Right lobe of liver (tissue), 6 donors: ENCODE measurements around the gene SRD5A1. TPM values are rescaled to one million over a fixed set of nuclear protein-coding genes. Genes with fewer than 3 reads are reported as not detected.

Experiments
- ATAC-seq, 4 donors: fragments of 200-7000 bp; cut with Tn5 transposase; one replicate each; pipeline ENCODE4 v1.9.1; 2020; ENCODE audit warnings: mild to moderate bottlenecking in 4 of 4, moderate library complexity in 4 of 4
- DNase-seq, 3 donors: peaks; one replicate each; pipeline ENCODE4 v3.0.0-alpha.2; 2020
- H3K27ac ChIP-seq, 3 donors: fragments of 200-600 bp; one replicate each; pipeline ENCODE4 v1.8.0; 2022
- H3K27me3 ChIP-seq, 2 donors: fragments of 200-600 bp; one replicate each; pipeline ENCODE4 v1.8.0; 2022
- H3K36me3 ChIP-seq, 4 donors: fragments of 200-600 bp; sonication (generic) in 1 of 4; one replicate each; pipeline versions ENCODE4 v1.5.1 to v1.8.0; 2017 to 2022; ENCODE audit warnings: control low read depth in 1 of 4
- H3K4me1 ChIP-seq, 4 donors: fragments of 200-600 bp; sonication (generic) in 1 of 4; one replicate each; pipeline versions ENCODE4 v1.5.1 to v1.8.0; 2017 to 2022; ENCODE audit warnings: control low read depth in 1 of 4
- H3K4me3 ChIP-seq, 3 donors: fragments of 200-600 bp; one replicate each; pipeline ENCODE4 v1.8.0; 2022
- H3K9me3 ChIP-seq, 4 donors: fragments of 200-600 bp; sonication (generic) in 1 of 4; one replicate each; pipeline versions ENCODE4 v1.5.1 to v1.8.0; 2017 to 2022; ENCODE audit warnings: control low read depth in 1 of 4
- POLR2A ChIP-seq: fragments of 450-650 bp; IDR thresholded peaks from one replicate; pipeline ENCODE4 v1.6.1; 2017; ENCODE audit warnings: antibody characterized with exemption, mild to moderate bottlenecking
- WGBS: methylation state at CpG from one replicate; pipeline ENCODE4 v1.1.6; 2018; ENCODE audit warnings: low coverage, low lambda C conversion rate; ENCODE audit not compliant: insufficient coverage; ENCODE audit errors: missing lambda C conversion rate; 5-methylcytosine and 5-hydroxymethylcytosine counted together
- intact Hi-C, 2 donors: fragments of 100-400 bp; cut with DNase I; formaldehyde crosslinking; loops; one replicate each; pipeline versions ENCODE4 v1.11.2 to v1.14.1; 2022
- total RNA-seq, 6 experiments: library from RNA; depleted of rRNA in 2 of 6; stranded (reverse); fragments of >200 nt in 2 of 6; fragmentation: NEBNext Ultra II Directional in 3 of 6; extraction: Animal tissue kit (Norgen Biotek cat#: 25700) in 3 of 6; gene quantifications; one replicate each; pipeline versions ENCODE4 v1.1.0 to v1.2.4, GENCODE V29; 2016 to 2023
- TF ChIP-seq, protein P1 (sequence below), 4 donors: fragments of 200-600 bp in 3 of 4; fragments of 450-650 bp in 1 of 4; IDR thresholded peaks; one replicate each; pipeline versions ENCODE4 v1.5.1 to v1.8.0; 2016 to 2022; ENCODE audit warnings: antibody characterized with exemption in 4 of 4, mild to moderate bottlenecking in 2 of 4
- donor health status: DM: no; HTN: yes; CAD: no.
- donor health status: DM: no; HTN: no; CAD: no.
- donor health status: DM: no; HTN: no; CAD: no.
- donor health status: DM: no; HTN: yes; CAD: no.
- donor health status: DM: no; HTN: yes; CAD: no.

Gene SRD5A1
- total RNA-seq, 6 experiments from 2014 or later, result 13.5 to 87.6 (median 52.2) TPM

DNA sequence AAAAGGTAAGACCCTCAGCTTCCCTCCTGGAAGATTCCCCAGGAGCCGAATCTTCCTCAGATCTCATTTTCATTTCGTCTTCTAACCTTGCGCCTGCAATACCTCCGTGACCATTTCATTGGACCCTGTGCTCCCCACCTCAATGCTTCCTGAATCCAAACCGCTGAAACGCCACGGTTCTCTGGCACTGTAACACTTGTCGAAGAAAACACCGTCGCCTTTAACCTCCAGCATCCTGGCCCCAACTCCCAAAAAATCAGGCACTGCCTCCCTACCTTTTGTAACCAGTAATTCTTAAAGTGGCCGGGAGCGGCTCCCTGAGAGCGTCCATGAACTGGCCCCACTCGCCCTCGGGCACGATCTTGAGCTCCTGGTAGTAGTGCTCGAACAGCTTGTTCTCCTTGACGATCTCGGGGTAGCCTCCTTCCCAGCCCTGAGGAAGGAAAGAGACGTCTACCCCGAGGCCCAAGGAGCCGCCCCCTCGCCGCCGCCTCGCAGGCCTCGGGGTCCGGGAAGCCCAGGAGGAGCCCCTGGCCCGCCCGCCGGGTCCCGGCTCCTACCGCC is 834 bp upstream of the SRD5A1 start:
- Histone ChIP-seq H3K4me3 (peak overlapping the region; percentile 97 to 98 (median 97)), H3K4me1 (peaks cover 0 to 39% (median 13%) of the 10 kb centered on the region in 4 donors), H3K36me3 (peaks cover 0 to 38% (median 3%) of the 10 kb centered on the region in 4 donors), H3K27ac (peak overlapping the region; percentile 94 to 99 (median 96)), H3K27me3 (no peaks in the 10 kb centered on the region), H3K9me3 (no peaks in the 10 kb centered on the region)
- under 1% methylated on average over 19 of the region's 33 CpGs for WGBS
- intact Hi-C loops, result loop anchor here (10.0 kb wide), 2 partner anchors 72 to 112 kb away; no protein-coding TSS in a partner anchor
- TF ChIP-seq, protein P1, sequence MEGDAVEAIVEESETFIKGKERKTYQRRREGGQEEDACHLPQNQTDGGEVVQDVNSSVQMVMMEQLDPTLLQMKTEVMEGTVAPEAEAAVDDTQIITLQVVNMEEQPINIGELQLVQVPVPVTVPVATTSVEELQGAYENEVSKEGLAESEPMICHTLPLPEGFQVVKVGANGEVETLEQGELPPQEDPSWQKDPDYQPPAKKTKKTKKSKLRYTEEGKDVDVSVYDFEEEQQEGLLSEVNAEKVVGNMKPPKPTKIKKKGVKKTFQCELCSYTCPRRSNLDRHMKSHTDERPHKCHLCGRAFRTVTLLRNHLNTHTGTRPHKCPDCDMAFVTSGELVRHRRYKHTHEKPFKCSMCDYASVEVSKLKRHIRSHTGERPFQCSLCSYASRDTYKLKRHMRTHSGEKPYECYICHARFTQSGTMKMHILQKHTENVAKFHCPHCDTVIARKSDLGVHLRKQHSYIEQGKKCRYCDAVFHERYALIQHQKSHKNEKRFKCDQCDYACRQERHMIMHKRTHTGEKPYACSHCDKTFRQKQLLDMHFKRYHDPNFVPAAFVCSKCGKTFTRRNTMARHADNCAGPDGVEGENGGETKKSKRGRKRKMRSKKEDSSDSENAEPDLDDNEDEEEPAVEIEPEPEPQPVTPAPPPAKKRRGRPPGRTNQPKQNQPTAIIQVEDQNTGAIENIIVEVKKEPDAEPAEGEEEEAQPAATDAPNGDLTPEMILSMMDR (IDR thresholded peaks at IDR 0.05), result no peak
- TF ChIP-seq POLR2A, result no peak
- no peak for DNase-seq
- peak in 3 of 4 donors; percentile 1 to 2 (median 2) for ATAC-seq

DNA sequence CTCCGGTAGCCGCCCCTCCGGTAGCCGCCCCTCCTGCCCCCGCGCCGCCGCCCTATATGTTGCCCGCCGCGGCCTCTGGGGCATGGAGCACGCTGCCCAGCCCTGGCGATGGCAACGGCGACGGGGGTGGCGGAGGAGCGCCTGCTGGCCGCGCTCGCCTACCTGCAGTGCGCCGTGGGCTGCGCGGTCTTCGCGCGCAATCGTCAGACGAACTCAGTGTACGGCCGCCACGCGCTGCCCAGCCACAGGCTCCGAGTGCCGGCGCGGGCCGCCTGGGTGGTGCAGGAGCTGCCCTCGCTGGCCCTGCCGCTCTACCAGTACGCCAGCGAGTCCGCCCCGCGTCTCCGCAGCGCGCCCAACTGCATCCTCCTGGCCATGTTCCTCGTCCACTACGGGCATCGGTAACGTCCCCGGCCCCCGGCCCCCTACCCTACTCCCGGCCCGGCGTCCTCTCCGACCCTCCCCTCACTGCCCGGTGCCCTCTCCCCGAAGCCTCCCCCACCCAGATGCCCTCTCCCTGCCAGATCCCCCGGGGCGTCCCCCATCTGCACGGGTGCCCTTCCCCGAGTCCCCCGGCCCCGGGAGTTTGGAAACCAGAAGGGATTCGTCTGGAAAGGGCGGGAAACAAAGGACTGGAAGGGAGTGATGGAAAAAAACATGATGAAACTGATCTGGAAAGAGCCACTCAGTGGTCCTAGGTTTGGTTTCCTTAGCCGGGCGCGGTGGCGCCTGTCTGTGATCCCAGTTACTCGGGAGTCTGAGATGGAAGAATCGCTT is 417 bp downstream of the SRD5A1 start:
- intact Hi-C loops, result loop anchor here (10.0 kb wide), 2 partner anchors 71 to 111 kb away; no protein-coding TSS in a partner anchor
- WGBS, result under 1% methylated on average over 23 of the region's 75 CpGs
- Histone ChIP-seq H3K36me3 (peaks cover 0 to 27% (median 0%) of the 10 kb centered on the region in 4 donors), H3K4me1 (peaks cover 0 to 40% (median 14%) of the 10 kb centered on the region in 4 donors), H3K27ac (peak overlapping the region; percentile 94 to 99 (median 96)), H3K27me3 (no peaks in the 10 kb centered on the region), H3K4me3 (peak overlapping the region; percentile 97 to 98 (median 97)), H3K9me3 (no peaks in the 10 kb centered on the region)
- TF ChIP-seq POLR2A, result no peak
- TF ChIP-seq, protein P1 (IDR thresholded peaks at IDR 0.05), result no peak
- peak in 1 of 4 donors; percentile 49 for ATAC-seq
- peak in 1 of 3 donors; percentile 70 for DNase-seq

DNA sequence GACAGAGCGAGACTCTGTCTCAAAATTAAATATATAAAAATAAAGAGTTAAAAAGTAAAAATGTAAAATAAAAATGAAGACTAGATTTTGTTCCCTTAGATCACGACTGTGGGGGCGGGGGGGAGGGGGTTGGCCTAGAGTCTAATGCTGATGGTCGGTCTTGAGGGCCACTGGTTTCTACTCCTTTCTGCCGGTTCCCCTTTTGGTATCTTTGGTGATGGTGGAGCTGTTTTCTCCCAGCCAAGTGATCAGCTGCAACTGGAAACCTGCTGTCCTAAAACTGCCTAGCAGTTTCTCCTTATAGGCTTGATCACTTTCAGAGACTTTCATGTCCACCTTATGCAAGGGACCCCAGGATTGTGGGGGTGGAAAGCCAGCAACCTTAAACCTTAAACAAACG is 1.1 kb downstream of the SRD5A1 start:
- Histone ChIP-seq H3K27me3 (no peaks in the 10 kb centered on the region), H3K4me3 (peak overlapping the region; percentile 97 to 98 (median 97)), H3K9me3 (no peaks in the 10 kb centered on the region), H3K27ac (peak overlapping the region; percentile 94 to 99 (median 96)), H3K36me3 (peaks cover 0 to 23% (median 0%) of the 10 kb centered on the region in 4 donors), H3K4me1 (peaks cover 0 to 40% (median 14%) of the 10 kb centered on the region in 4 donors)
- ATAC-seq (no peak), DNase-seq (no peak)
- intact Hi-C loops, result loop anchor here (10.0 kb wide), 2 partner anchors 70 to 110 kb away; no protein-coding TSS in a partner anchor
- TF ChIP-seq POLR2A, result no peak
- TF ChIP-seq, protein P1 (IDR thresholded peaks at IDR 0.05), result no peak
- 17% methylated on average over 6 of the region's 6 CpGs for WGBS

DNA sequence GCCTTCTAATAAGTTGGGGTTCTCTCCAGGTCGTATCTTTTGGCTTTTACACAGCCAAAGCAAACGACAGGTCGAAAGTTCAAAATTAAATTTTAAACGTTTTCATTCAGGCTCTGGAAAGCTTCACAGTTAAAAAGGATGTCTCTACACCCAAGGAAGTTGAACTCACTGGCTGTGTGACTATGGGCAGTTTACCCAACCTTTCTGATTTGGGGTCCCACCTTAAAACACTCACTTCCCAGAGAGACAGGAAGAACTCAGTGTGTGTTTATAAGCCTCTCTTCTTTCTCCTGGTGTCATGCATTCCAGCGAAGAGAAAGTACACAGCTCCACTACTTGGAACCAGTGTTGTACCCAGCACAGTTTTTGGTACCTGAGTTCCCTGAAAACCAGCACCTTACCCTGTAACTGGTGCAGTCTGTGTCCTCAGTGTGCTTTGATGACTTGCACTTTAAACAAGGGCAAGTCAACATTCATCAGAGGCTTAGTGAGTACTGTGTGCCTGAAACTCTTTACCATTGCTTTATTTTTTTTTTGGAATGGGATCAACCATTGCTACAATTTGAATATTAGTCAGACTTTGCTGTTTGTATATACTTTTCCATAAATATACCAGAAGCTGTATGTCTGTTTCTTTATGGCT is 1.7 kb downstream of the SRD5A1 start:
- intact Hi-C loops, result loop anchor here (10.0 kb wide), 2 partner anchors 70 to 110 kb away; no protein-coding TSS in a partner anchor
- Histone ChIP-seq H3K36me3 (peaks cover 0 to 17% (median 0%) of the 10 kb centered on the region in 4 donors), H3K4me3 (peak overlapping the region in 2 of 3 donors; percentile 97), H3K9me3 (no peaks in the 10 kb centered on the region), H3K27ac (peak overlapping the region in 2 of 3 donors; percentile 96 to 99), H3K4me1 (peaks cover 0 to 40% (median 14%) of the 10 kb centered on the region in 4 donors), H3K27me3 (no peaks in the 10 kb centered on the region)
- WGBS, result 16% methylated on average over 5 of the region's 5 CpGs
- DNase-seq, result no peak
- peak; percentile 9 for TF ChIP-seq POLR2A
- TF ChIP-seq, protein P1 (IDR thresholded peaks at IDR 0.05), result no peak
- peak; percentile 5 to 9 (median 6) for ATAC-seq
